Natural killer cell treated with Interleukin-12 subunit alpha and Interleukin-12 subunit beta and Interleukin-15 and Interleukin-18, amount 100 ng/mL, for 72 hours (primary cell): ENCODE results near the gene DENND1B. TPM values are rescaled to one million over a fixed set of nuclear protein-coding genes. Genes with fewer than 3 reads are reported as not detected.
"Not testable (repeated sequence)": the region's sequence is repeated elsewhere in the genome, so short reads cannot be mapped to it uniquely, and the experiment has no call there.

Source experiments
- ATAC-seq, 2 donors: fragments of 150-1000 bp; cut with Tn5 transposase in 1 of 2; sonication (Bioruptor Pico), chemical (Tn5 transposase) in 1 of 2; 2 replicates each; pipeline ENCODE4 v1.10.0; 2021
- DNase-seq: peaks from one replicate; pipeline ENCODE4 v3.0.0; 2022; ENCODE audit warnings: low spot score
- H3K27ac Mint-ChIP-seq, 2 donors: 1 replicate in 1 of 2; 2 replicates in 1 of 2; pipeline ENCODE4 v1.8.0; 2022; ENCODE audit warnings: mixed read lengths in 2 of 2, mild to moderate bottlenecking in 1 of 2, moderate library complexity in 1 of 2
- H3K27me3 Mint-ChIP-seq, 2 donors: 1 replicate in 1 of 2; 2 replicates in 1 of 2; pipeline ENCODE4 v1.8.0; 2022; ENCODE audit warnings: mixed read lengths in 2 of 2
- H3K36me3 Mint-ChIP-seq: one replicate; pipeline ENCODE4 v1.8.0; 2022; ENCODE audit warnings: mixed read lengths
- H3K4me1 Mint-ChIP-seq, 2 donors: 1 replicate in 1 of 2; 2 replicates in 1 of 2; pipeline ENCODE4 v1.8.0; 2022; ENCODE audit warnings: low read depth in 2 of 2, mixed read lengths in 2 of 2, mild to moderate bottlenecking in 1 of 2
- H3K4me3 Mint-ChIP-seq: one replicate; pipeline ENCODE4 v1.8.0; 2022; ENCODE audit warnings: mixed read lengths
- H3K9me3 Mint-ChIP-seq: 2 replicates; pipeline ENCODE4 v1.8.0; 2022; ENCODE audit warnings: mixed read lengths
- total RNA-seq, 2 donors: library from RNA; stranded (reverse); gene quantifications; one replicate each; pipeline ENCODE4 v1.2.3, GENCODE V29; 2022

DENND1B gene
- total RNA-seq, 2 donors from 2014 or later = 26.1 to 27.7 TPM

GRCh38 chr1:197705941-197706340, 69.3 kb downstream of the DENND1B start:
- no peaks in the 10 kb centered on the region for H3K27me3 Mint-ChIP-seq
- no peak overlapping the region for H3K4me3 Mint-ChIP-seq
- H3K4me1 Mint-ChIP-seq = peaks cover 14 to 15% of the 10 kb centered on the region in 2 donors
- H3K36me3 Mint-ChIP-seq = no peaks in the 10 kb centered on the region
- no peak for DNase-seq
- H3K9me3 Mint-ChIP-seq = no peaks in the 10 kb centered on the region
- no peak overlapping the region for H3K27ac Mint-ChIP-seq
- ATAC-seq = no peak

- not testable (repeated sequence) for H3K36me3 Mint-ChIP-seq, H3K9me3 Mint-ChIP-seq, H3K27ac Mint-ChIP-seq, H3K27me3 Mint-ChIP-seq, ATAC-seq, DNase-seq, H3K4me3 Mint-ChIP-seq
- peaks cover 33 to 37% of the 10 kb centered on the region in 2 donors for H3K4me1 Mint-ChIP-seq
These were observed 74.6 kb downstream of the DENND1B start for GRCh38 chr1:197700688-197701087.

- DNase-seq (no peak), ATAC-seq (no peak)
- peaks cover 31 to 43% of the 10 kb centered on the region in 2 donors for H3K4me1 Mint-ChIP-seq
- H3K4me3 Mint-ChIP-seq = no peak overlapping the region
- peaks cover 3% of the 10 kb centered on the region for H3K9me3 Mint-ChIP-seq
- no peaks in the 10 kb centered on the region for H3K27me3 Mint-ChIP-seq
- H3K36me3 Mint-ChIP-seq = no peaks in the 10 kb centered on the region
- no peak overlapping the region for H3K27ac Mint-ChIP-seq
These were observed 78.9 kb downstream of the DENND1B start for GRCh38 chr1:197696372-197696771.

GRCh38 chr1:197695961-197696360, 79.3 kb downstream of the DENND1B start:
- H3K27ac Mint-ChIP-seq = no peak overlapping the region
- H3K9me3 Mint-ChIP-seq = peaks cover 3% of the 10 kb centered on the region
- peaks cover 31 to 41% of the 10 kb centered on the region in 2 donors for H3K4me1 Mint-ChIP-seq
- no peak for ATAC-seq
- no peaks in the 10 kb centered on the region for H3K36me3 Mint-ChIP-seq
- H3K4me3 Mint-ChIP-seq = no peak overlapping the region
- no peaks in the 10 kb centered on the region for H3K27me3 Mint-ChIP-seq
- no peak for DNase-seq

- no peak for DNase-seq
- no peak for ATAC-seq
- peaks cover 13% of the 10 kb centered on the region for H3K36me3 Mint-ChIP-seq
- no peaks in the 10 kb centered on the region for H3K9me3 Mint-ChIP-seq
- no peak overlapping the region for H3K4me3 Mint-ChIP-seq
- no peak overlapping the region for H3K27ac Mint-ChIP-seq
- peaks cover 10 to 16% of the 10 kb centered on the region in 2 donors for H3K4me1 Mint-ChIP-seq
- no peaks in the 10 kb centered on the region for H3K27me3 Mint-ChIP-seq
These were observed 82.3 kb downstream of the DENND1B start for GRCh38 chr1:197692965-197693364.

- DNase-seq (no peak), ATAC-seq (no peak)
- peaks cover 18% of the 10 kb centered on the region for H3K36me3 Mint-ChIP-seq
- no peaks in the 10 kb centered on the region for H3K27me3 Mint-ChIP-seq
- H3K4me3 Mint-ChIP-seq = no peak overlapping the region
- H3K4me1 Mint-ChIP-seq = peaks cover 4 to 7% of the 10 kb centered on the region in 2 donors
- no peak overlapping the region for H3K27ac Mint-ChIP-seq
- H3K9me3 Mint-ChIP-seq = no peaks in the 10 kb centered on the region
These were observed 83.5 kb downstream of the DENND1B start for GRCh38 chr1:197691816-197692215.

GRCh38 chr1:197690074-197690473, 85.2 kb downstream of the DENND1B start:
- Mint-ChIP-seq H3K4me3 (no peak overlapping the region), H3K4me1 (peaks cover 8 to 13% of the 10 kb centered on the region in 2 donors), H3K36me3 (peaks cover 18% of the 10 kb centered on the region), H3K27ac (no peak overlapping the region), H3K27me3 (no peaks in the 10 kb centered on the region), H3K9me3 (no peaks in the 10 kb centered on the region)
- ATAC-seq = no peak
- DNase-seq = no peak

GRCh38 chr1:197688233-197688632, 87.0 kb downstream of the DENND1B start:
- ATAC-seq = no peak
- no peaks in the 10 kb centered on the region for H3K9me3 Mint-ChIP-seq
- peaks cover 9 to 13% of the 10 kb centered on the region in 2 donors for H3K4me1 Mint-ChIP-seq
- H3K36me3 Mint-ChIP-seq = peaks cover 18% of the 10 kb centered on the region
- no peak overlapping the region for H3K4me3 Mint-ChIP-seq
- H3K27me3 Mint-ChIP-seq = no peaks in the 10 kb centered on the region
- DNase-seq = no peak
- H3K27ac Mint-ChIP-seq = no peak overlapping the region

GRCh38 chr1:197686702-197687355, 88.5 kb downstream of the DENND1B start:
- no peaks in the 10 kb centered on the region for H3K27me3 Mint-ChIP-seq
- DNase-seq (no peak), ATAC-seq (no peak)
- no peak overlapping the region for H3K4me3 Mint-ChIP-seq
- H3K9me3 Mint-ChIP-seq = no peaks in the 10 kb centered on the region
- H3K36me3 Mint-ChIP-seq = peaks cover 18% of the 10 kb centered on the region
- peaks cover 13 to 15% of the 10 kb centered on the region in 2 donors for H3K4me1 Mint-ChIP-seq
- H3K27ac Mint-ChIP-seq = no peak overlapping the region

- Mint-ChIP-seq H3K27ac (no peak overlapping the region), H3K4me1 (peaks cover 19% of the 10 kb centered on the region in 2 donors), H3K36me3 (peaks cover 18% of the 10 kb centered on the region), H3K9me3 (no peaks in the 10 kb centered on the region), H3K4me3 (no peak overlapping the region), H3K27me3 (no peaks in the 10 kb centered on the region)
- no peak for DNase-seq
- no peak for ATAC-seq
These were observed 89.0 kb downstream of the DENND1B start for GRCh38 chr1:197686231-197686630.

- Mint-ChIP-seq H3K36me3 (peaks cover 18% of the 10 kb centered on the region), H3K27me3 (no peaks in the 10 kb centered on the region), H3K27ac (no peak overlapping the region), H3K4me1 (peaks cover 19 to 20% of the 10 kb centered on the region in 2 donors), H3K4me3 (no peak overlapping the region), H3K9me3 (no peaks in the 10 kb centered on the region)
- ATAC-seq = no peak
- DNase-seq = no peak
These were observed 89.5 kb downstream of the DENND1B start for GRCh38 chr1:197685785-197686184.

GRCh38 chr1:197683895-197684553, 91.3 kb downstream of the DENND1B start:
- no peak for DNase-seq
- Mint-ChIP-seq H3K9me3 (no peaks in the 10 kb centered on the region), H3K4me3 (no peak overlapping the region), H3K36me3 (peaks cover 15% of the 10 kb centered on the region), H3K27ac (no peak overlapping the region), H3K4me1 (peaks cover 19 to 20% of the 10 kb centered on the region in 2 donors), H3K27me3 (no peaks in the 10 kb centered on the region)
- no peak for ATAC-seq

- H3K36me3 Mint-ChIP-seq = peaks cover 7% of the 10 kb centered on the region
- DNase-seq = no peak
- H3K27ac Mint-ChIP-seq = no peak overlapping the region
- H3K4me1 Mint-ChIP-seq = peaks cover 19 to 20% of the 10 kb centered on the region in 2 donors
- H3K4me3 Mint-ChIP-seq = no peak overlapping the region
- no peak for ATAC-seq
- H3K27me3 Mint-ChIP-seq = no peaks in the 10 kb centered on the region
- H3K9me3 Mint-ChIP-seq = no peaks in the 10 kb centered on the region
These were observed 92.0 kb downstream of the DENND1B start for GRCh38 chr1:197683280-197683679.

GRCh38 chr1:197680311-197680710, 95.0 kb downstream of the DENND1B start:
- ATAC-seq (no peak), DNase-seq (no peak)
- Mint-ChIP-seq H3K9me3 (no peaks in the 10 kb centered on the region), H3K27me3 (no peaks in the 10 kb centered on the region), H3K27ac (no peak overlapping the region), H3K4me1 (peaks cover 26 to 29% of the 10 kb centered on the region in 2 donors), H3K36me3 (no peaks in the 10 kb centered on the region), H3K4me3 (no peak overlapping the region)
